A549 treated with CORT108297 at 1 μM for 4 hours (cell line): ENCODE results near the gene CYTH4. TPM values are rescaled to one million over a fixed set of nuclear protein-coding genes. Genes with fewer than 3 reads are reported as not detected.

Experiments
- total RNA-seq: library from RNA; stranded (reverse); fragments of 200-300 nt; extraction: Qiagen RNA extraction; gene quantifications from 5 replicates; pipeline ENCODE4 v1.2.3, GENCODE V29; 2022

The CYTH4 gene
- 0.70 to 1.3 TPM (median 1.0 TPM) in 5 replicates for total RNA-seq

GRCh38 chr22:37282385-37282677 lies at the start of gene CYTH4:
Gene CYTH4, plus strand, starts transcription at chr22:37282508. Its CDS starts 62 bp downstream, at chr22:37282570.

DNA sequence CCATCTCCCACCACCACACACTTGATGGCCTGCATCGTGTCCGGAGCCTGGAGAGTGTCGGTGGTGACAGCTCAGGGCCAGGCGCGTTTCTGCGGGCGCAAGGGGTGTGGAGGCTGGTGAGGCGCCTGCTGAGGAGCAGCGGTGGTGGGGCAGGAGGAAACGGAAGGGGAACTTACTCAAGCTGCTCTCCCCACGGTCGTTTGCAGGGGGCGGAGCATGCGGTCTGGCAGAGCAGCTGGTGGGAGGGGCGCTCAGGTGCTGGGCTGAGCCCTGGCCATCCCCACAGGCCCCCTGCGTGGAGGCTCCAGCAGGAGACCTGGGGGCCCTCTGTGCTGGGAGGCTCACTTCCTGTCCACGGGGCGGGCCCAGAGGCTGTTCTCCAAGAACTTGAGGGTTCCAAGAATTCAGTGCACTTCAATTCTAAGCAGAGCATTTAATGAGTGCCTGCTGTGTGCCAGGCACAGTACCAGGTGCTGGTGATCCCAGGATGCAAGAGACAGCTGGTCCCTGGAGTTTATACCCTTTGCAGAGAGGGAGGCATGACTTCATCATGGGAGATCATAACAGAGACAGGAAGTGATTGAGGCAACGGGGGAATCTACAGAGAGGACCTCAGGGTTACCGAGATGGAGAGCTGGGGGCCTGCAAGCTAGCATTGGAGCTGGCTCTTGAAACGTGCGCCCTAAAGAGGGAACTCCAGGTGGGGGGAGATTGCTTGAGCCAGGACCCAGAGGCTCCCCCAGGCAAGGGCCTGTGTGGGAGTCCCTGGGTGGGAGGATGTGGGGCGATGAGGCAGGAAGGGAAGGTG lies 38.0 kb upstream of the CYTH4 start, which contains the start of gene RAC2:
Gene RAC2, minus strand, starts transcription at position 156 of the 808 bp plus-strand sequence. Its CDS starts 121 bp downstream, at position 35.

Other genes starting within 250 kb of the CYTH4 start
- 20.3 to 27.5 TPM (median 26.7 TPM) in 5 replicates for gene KCTD17, start 230.8 kb upstream of the CYTH4 start, total RNA-seq
- gene TMPRSS6, start 172.8 kb upstream of the CYTH4 start, total RNA-seq: 0.02 TPM in 1 of 5 replicates, not detected in the others
- 0.04 to 0.20 TPM (median 0.10 TPM) in 4 of 5 replicates, not detected in the other for gene IL2RB, start 132.6 kb upstream of the CYTH4 start, total RNA-seq
- 9.5 to 14.8 TPM (median 13.2 TPM) in 5 replicates for gene C1QTNF6, start 94.3 kb upstream of the CYTH4 start, total RNA-seq
- gene SSTR3, start 70.0 kb upstream of the CYTH4 start, total RNA-seq: not detected in 5 replicates
- 0.11 to 0.27 TPM (median 0.22 TPM) in 5 replicates for gene RAC2, start 38.2 kb upstream of the CYTH4 start, total RNA-seq
- 5.8 to 10.1 TPM (median 9.8 TPM) in 5 replicates for gene ELFN2, start 145.0 kb downstream of the CYTH4 start, total RNA-seq
- 1.4 to 3.5 TPM (median 2.5 TPM) in 5 replicates for gene MFNG, start 203.9 kb downstream of the CYTH4 start, total RNA-seq
- gene CARD10, start 236.9 kb downstream of the CYTH4 start, total RNA-seq: 25.1 to 38.6 TPM (median 38.4 TPM) in 5 replicates